ENCODE results near the gene ZMPSTE24. TPM values are rescaled to one million over a fixed set of nuclear protein-coding genes. Genes with fewer than 3 reads are reported as not detected.

ZMPSTE24 gene
- polyA plus RNA-seq, 1 donor from 2014 or later = 32.9 TPM

- Histone ChIP-seq H3K4me2 (ENCODE audit: low read length) (no peak overlapping the region), H3K27me3 (ENCODE audit: insufficient read depth, low read depth, low read length) (no peaks in the 10 kb centered on the region), H2AFZ (ENCODE audit: low read depth, low read length) (no peak overlapping the region), H3K36me3 (ENCODE audit: insufficient read depth, low read length) (peaks cover 21% of the 10 kb centered on the region), H3K9ac (ENCODE audit: low read length) (no peak overlapping the region), H3K9me2 (ENCODE audit: insufficient read depth, low read length) (no peaks in the 10 kb centered on the region), H3K79me2 (replicated peaks; ENCODE audit: insufficient read depth, low read length) (no peaks in the 10 kb centered on the region), H3K4me3 (ENCODE audit: low read length) (no peak overlapping the region), H3K9me3 (ENCODE audit: low read length) (no peaks in the 10 kb centered on the region), H4K20me1 (ENCODE audit: insufficient read depth) (no peaks in the 10 kb centered on the region), H3K27ac (ENCODE audit: low read length) (no peak overlapping the region), H3F3A (ENCODE audit: insufficient read depth, low read length, poor library complexity, severe bottlenecking) (no peaks in the 10 kb centered on the region)
- TF ChIP-seq RAD21 (conservative IDR thresholded peaks at IDR 0.05) (no peak), TAF1 (IDR thresholded peaks at IDR 0.05; ENCODE audit: low read depth) (no peak), SMC3 (conservative IDR thresholded peaks at IDR 0.05; ENCODE audit: poor library complexity) (no peak), POLR2AphosphoS5 (IDR thresholded peaks at IDR 0.05) (no peak), EP300 (conservative IDR thresholded peaks at IDR 0.05; ENCODE audit: poor library complexity, severe bottlenecking) (no peak), REST (IDR thresholded peaks at IDR 0.05; ENCODE audit: borderline replicate concordance) (no peak)
Observed at GRCh38 chr1:40240390-40240789, 17.6 kb upstream of the ZMPSTE24 start.

GRCh38 chr1:40241362-40241761 is 16.7 kb upstream of the ZMPSTE24 start:
- TF ChIP-seq MXI1 (conservative IDR thresholded peaks at IDR 0.05; ENCODE audit: poor library complexity, severe bottlenecking) = no peak
- no peak for TF ChIP-seq POLR2AphosphoS5 (IDR thresholded peaks at IDR 0.05)
- no peak for TF ChIP-seq SMC3 (conservative IDR thresholded peaks at IDR 0.05; ENCODE audit: poor library complexity)
- TF ChIP-seq REST (IDR thresholded peaks at IDR 0.05; ENCODE audit: borderline replicate concordance) = no peak
- TF ChIP-seq TAF1 (IDR thresholded peaks at IDR 0.05; ENCODE audit: low read depth) = no peak
- TF ChIP-seq EZH2 (IDR thresholded peaks at IDR 0.05; ENCODE audit: borderline replicate concordance, insufficient read depth, low read length, poor library complexity, severe bottlenecking) = no peak
- no peak for TF ChIP-seq EP300 (conservative IDR thresholded peaks at IDR 0.05; ENCODE audit: poor library complexity, severe bottlenecking)
- TF ChIP-seq RAD21 (conservative IDR thresholded peaks at IDR 0.05) = no peak
- no peak for TF ChIP-seq CTCF (IDR thresholded peaks at IDR 0.05; ENCODE audit: poor library complexity, severe bottlenecking)
- Histone ChIP-seq H3K9me3 (ENCODE audit: low read length) (no peaks in the 10 kb centered on the region), H3K27me3 (ENCODE audit: insufficient read depth, low read depth, low read length) (no peaks in the 10 kb centered on the region), H4K20me1 (ENCODE audit: insufficient read depth) (no peaks in the 10 kb centered on the region), H2AFZ (ENCODE audit: low read depth, low read length) (no peak overlapping the region), H3K4me2 (ENCODE audit: low read length) (no peak overlapping the region), H3K9me2 (ENCODE audit: insufficient read depth, low read length) (no peaks in the 10 kb centered on the region), H3K36me3 (ENCODE audit: insufficient read depth, low read length) (peaks cover 21% of the 10 kb centered on the region), H3K4me3 (ENCODE audit: low read length) (no peak overlapping the region), H3K9ac (ENCODE audit: low read length) (no peak overlapping the region), H3K79me2 (replicated peaks; ENCODE audit: insufficient read depth, low read length) (no peaks in the 10 kb centered on the region), H3F3A (ENCODE audit: insufficient read depth, low read length, poor library complexity, severe bottlenecking) (no peaks in the 10 kb centered on the region), H3K27ac (ENCODE audit: low read length) (no peak overlapping the region)

Measured in neural cell (in vitro differentiated cells).